Left renal cortex interstitium (tissue), 4 donors: ENCODE results near the gene KIDINS220. TPM values are rescaled to one million over a fixed set of nuclear protein-coding genes. Genes with fewer than 3 reads are reported as not detected.
A peak's percentile ranks its signal among the peaks of the same experiment; 100 is the strongest.

Experiments
- DNase-seq, 4 donors: peaks; one replicate each; pipeline ENCODE4 v3.0.0-alpha.2; 2013; ENCODE audit warnings: low read depth in 4 of 4, low spot score in 2 of 4, missing footprints in 1 of 4
- polyA plus RNA-seq, 4 donors: library from polyadenylated mRNA; unstranded; fragments of 120-200 nt; gene quantifications; one replicate each; pipeline ENCODE4 v1.2.1, GENCODE V29; 2013; ENCODE audit not compliant: insufficient read length in 4 of 4

Gene KIDINS220
- polyA plus RNA-seq, 4 donors = 81.8 to 102 (median 95.7) TPM

- peak; percentile 47 to 58 (median 52) for DNase-seq
These were observed 157.3 kb downstream of the KIDINS220 start for GRCh38 chr2:8679827-8680731.

- peak in 1 of 4 donors; percentile 43 for DNase-seq
These were observed 157.9 kb downstream of the KIDINS220 start for GRCh38 chr2:8679567-8679826.

Other genes starting within 250 kb of the KIDINS220 start
- gene ID2, start 155.6 kb downstream of the KIDINS220 start, polyA plus RNA-seq = 100 to 1,000 TPM; 258 to 367 (median 311) TPM
- 10 to 100 TPM; 51.1 to 71.5 (median 67.4) TPM for gene MBOAT2, start 166.1 kb upstream of the KIDINS220 start, polyA plus RNA-seq